SU-DHL-6 (cell line): ENCODE results near the gene PDE6G.

ENCODE experiments used
- H2AFZ ChIP-seq: fragments of 200-600 bp; sonication (generic); 2 replicates; pipeline ENCODE4 v1.6.1; 2014; ENCODE audit warnings: low read depth, mild to moderate bottlenecking, moderate library complexity, mixed read lengths, antibody characterized with exemption, low read length; ENCODE audit not compliant: severe bottlenecking
- H3F3A ChIP-seq: fragments of 200-600 bp; shearing (Covaris generic); 2 replicates; pipeline ENCODE4 v1.6.0; 2016; ENCODE audit warnings: antibody characterized with exemption, mild to moderate bottlenecking; ENCODE audit not compliant: insufficient read depth
- H3K27ac ChIP-seq: fragments of 200-600 bp; sonication (generic); 2 replicates; pipeline ENCODE4 v1.5.1; 2016; ENCODE audit warnings: low read depth, mild to moderate bottlenecking, low read length, moderate library complexity, mixed read lengths
- H3K27me3 ChIP-seq: fragments of 200-600 bp; sonication (generic), shearing (Covaris generic); 2 replicates; pipeline ENCODE4 v1.6.0; 2014; ENCODE audit warnings: mild to moderate bottlenecking, low read length
- H3K36me3 ChIP-seq: fragments of 200-600 bp; sonication (generic); 2 replicates; pipeline ENCODE4 v1.6.1; 2014; ENCODE audit warnings: mild to moderate bottlenecking, low read length, mixed read lengths
- H3K4me2 ChIP-seq: fragments of 300-600, 200-600 bp; shearing (Covaris generic), sonication (generic); 2 replicates; pipeline ENCODE4 v1.6.0; 2014; ENCODE audit warnings: low read length, low read depth, mild to moderate bottlenecking; ENCODE audit not compliant: poor library complexity, severe bottlenecking
- H3K4me3 ChIP-seq: fragments of 200-600 bp; sonication (generic); 2 replicates; pipeline ENCODE4 v1.5.1; 2014; ENCODE audit warnings: antibody characterized with exemption, low read length, mild to moderate bottlenecking, mixed read lengths; ENCODE audit not compliant: insufficient read depth, poor library complexity, severe bottlenecking
- H3K79me2 ChIP-seq: fragments of 200-600 bp; sonication (generic); 2 replicates; pipeline ENCODE4 v1.6.1; 2014; ENCODE audit warnings: mild to moderate bottlenecking, low read length, moderate library complexity; ENCODE audit not compliant: insufficient read depth
- H3K9ac ChIP-seq: fragments of 200-600 bp; sonication (generic); 2 replicates; pipeline ENCODE4 v1.7.0; 2014; ENCODE audit warnings: mild to moderate bottlenecking, low read length
- H3K9me2 ChIP-seq: fragments of 200-600 bp; sonication (generic); replicated peaks from 2 replicates; pipeline ENCODE4 v1.6.1; 2014; ENCODE audit warnings: low read length; ENCODE audit not compliant: insufficient read depth
- H3K9me3 ChIP-seq: fragments of 200-600 bp; sonication (generic); 2 replicates; pipeline ENCODE4 v1.6.1; 2014; ENCODE audit warnings: low read length, mixed read lengths; ENCODE audit not compliant: insufficient read depth
- H4K20me1 ChIP-seq: fragments of 200-600 bp; sonication (generic); 2 replicates; pipeline ENCODE4 v1.6.1; 2014; ENCODE audit warnings: low read depth, mild to moderate bottlenecking, antibody characterized with exemption, low read length, moderate library complexity, mixed read lengths
- CTCF ChIP-seq: fragments of 200-600 bp; sonication (generic); IDR thresholded peaks from one replicate; pipeline ENCODE4 v1.5.1; 2017; ENCODE audit warnings: antibody characterized with exemption, mild to moderate bottlenecking, low read length, moderate library complexity; ENCODE audit not compliant: insufficient read depth, poor library complexity, severe bottlenecking
- EZH2phosphoT487 ChIP-seq: fragments of 200-600 bp; sonication (generic), shearing (Covaris generic); conservative IDR thresholded peaks from 2 replicates; pipeline ENCODE4 v1.6.1; 2018; ENCODE audit warnings: mild to moderate bottlenecking, antibody characterized with exemption, low read length, moderate library complexity, mixed read lengths

The PDE6G gene

GRCh38 chr17:81695211-81695610, 38.9 kb upstream of the PDE6G start:
- Histone ChIP-seq H3K9ac (no peak overlapping the region), H3K27ac (no peak overlapping the region), H2AFZ (no peak overlapping the region), H3K36me3 (peaks cover 2% of the 10 kb centered on the region; the same call in 1 of the 2 replicates), H3K4me2 (no peak overlapping the region), H4K20me1 (no peaks in the 10 kb centered on the region), H3K9me2 (no peaks in the 10 kb centered on the region), H3K27me3 (no peaks in the 10 kb centered on the region), H3K4me3 (no peak overlapping the region), H3K79me2 (0 out of 2 replicates have a peak, but pooled peaks cover 5% of the 10 kb centered on the region), H3K9me3 (no peaks in the 10 kb centered on the region), H3F3A (0 out of 2 replicates have a peak, but pooled peaks cover 12% of the 10 kb centered on the region)
- TF ChIP-seq EZH2phosphoT487 (no peak), CTCF (no peak)

GRCh38 chr17:81694810-81695209, 38.5 kb upstream of the PDE6G start:
- Histone ChIP-seq H3K4me2 (no peak overlapping the region), H3F3A (0 out of 2 replicates have a peak, but pooled peaks cover 12% of the 10 kb centered on the region), H3K36me3 (peaks cover 2% of the 10 kb centered on the region; the same call in 1 of the 2 replicates), H3K4me3 (no peak overlapping the region), H3K79me2 (0 out of 2 replicates have a peak, but pooled peaks cover 4% of the 10 kb centered on the region), H3K9me2 (no peaks in the 10 kb centered on the region), H3K27ac (no peak overlapping the region), H4K20me1 (no peaks in the 10 kb centered on the region), H3K9ac (no peak overlapping the region), H3K9me3 (no peaks in the 10 kb centered on the region), H3K27me3 (no peaks in the 10 kb centered on the region), H2AFZ (no peak overlapping the region)
- TF ChIP-seq CTCF, result no peak
- TF ChIP-seq EZH2phosphoT487, result no peak

- Histone ChIP-seq H3K9ac (no peak overlapping the region), H3F3A (0 out of 2 replicates have a peak, but pooled peaks cover 7% of the 10 kb centered on the region), H4K20me1 (no peaks in the 10 kb centered on the region), H3K4me3 (no peak overlapping the region), H3K79me2 (0 out of 2 replicates have a peak, but pooled peaks cover 4% of the 10 kb centered on the region), H3K27ac (no peak overlapping the region), H3K4me2 (no peak overlapping the region), H3K9me3 (no peaks in the 10 kb centered on the region), H2AFZ (no peak overlapping the region), H3K27me3 (no peaks in the 10 kb centered on the region), H3K9me2 (no peaks in the 10 kb centered on the region), H3K36me3 (peaks cover 2% of the 10 kb centered on the region; the same call in 1 of the 2 replicates)
- TF ChIP-seq EZH2phosphoT487 (no peak), CTCF (no peak)
These were observed 37.3 kb upstream of the PDE6G start for GRCh38 chr17:81693509-81694210.
